ENCODE measurements around the gene LENG9.

- TF ChIP-seq, protein P1, sequence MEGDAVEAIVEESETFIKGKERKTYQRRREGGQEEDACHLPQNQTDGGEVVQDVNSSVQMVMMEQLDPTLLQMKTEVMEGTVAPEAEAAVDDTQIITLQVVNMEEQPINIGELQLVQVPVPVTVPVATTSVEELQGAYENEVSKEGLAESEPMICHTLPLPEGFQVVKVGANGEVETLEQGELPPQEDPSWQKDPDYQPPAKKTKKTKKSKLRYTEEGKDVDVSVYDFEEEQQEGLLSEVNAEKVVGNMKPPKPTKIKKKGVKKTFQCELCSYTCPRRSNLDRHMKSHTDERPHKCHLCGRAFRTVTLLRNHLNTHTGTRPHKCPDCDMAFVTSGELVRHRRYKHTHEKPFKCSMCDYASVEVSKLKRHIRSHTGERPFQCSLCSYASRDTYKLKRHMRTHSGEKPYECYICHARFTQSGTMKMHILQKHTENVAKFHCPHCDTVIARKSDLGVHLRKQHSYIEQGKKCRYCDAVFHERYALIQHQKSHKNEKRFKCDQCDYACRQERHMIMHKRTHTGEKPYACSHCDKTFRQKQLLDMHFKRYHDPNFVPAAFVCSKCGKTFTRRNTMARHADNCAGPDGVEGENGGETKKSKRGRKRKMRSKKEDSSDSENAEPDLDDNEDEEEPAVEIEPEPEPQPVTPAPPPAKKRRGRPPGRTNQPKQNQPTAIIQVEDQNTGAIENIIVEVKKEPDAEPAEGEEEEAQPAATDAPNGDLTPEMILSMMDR (tag by site-specific recombination; IDR thresholded peaks at IDR 0.05), result no peak
- TF ChIP-seq ZNF274 (IDR thresholded peaks at IDR 0.05; ENCODE audit: low read length), result no peak
- TF ChIP-seq ZNF274 (tag by site-specific recombination; IDR thresholded peaks at IDR 0.05; ENCODE audit: borderline replicate concordance), result no peak
- TF ChIP-seq ATF2 (tag by site-specific recombination; IDR thresholded peaks at IDR 0.05; ENCODE audit: low read depth), result no peak
Measured at GRCh38 chr19:54433697-54434096, 29.9 kb downstream of the LENG9 start.
